Measurements from ENCODE around the gene ACER3.

Gene ACER3

DNA sequence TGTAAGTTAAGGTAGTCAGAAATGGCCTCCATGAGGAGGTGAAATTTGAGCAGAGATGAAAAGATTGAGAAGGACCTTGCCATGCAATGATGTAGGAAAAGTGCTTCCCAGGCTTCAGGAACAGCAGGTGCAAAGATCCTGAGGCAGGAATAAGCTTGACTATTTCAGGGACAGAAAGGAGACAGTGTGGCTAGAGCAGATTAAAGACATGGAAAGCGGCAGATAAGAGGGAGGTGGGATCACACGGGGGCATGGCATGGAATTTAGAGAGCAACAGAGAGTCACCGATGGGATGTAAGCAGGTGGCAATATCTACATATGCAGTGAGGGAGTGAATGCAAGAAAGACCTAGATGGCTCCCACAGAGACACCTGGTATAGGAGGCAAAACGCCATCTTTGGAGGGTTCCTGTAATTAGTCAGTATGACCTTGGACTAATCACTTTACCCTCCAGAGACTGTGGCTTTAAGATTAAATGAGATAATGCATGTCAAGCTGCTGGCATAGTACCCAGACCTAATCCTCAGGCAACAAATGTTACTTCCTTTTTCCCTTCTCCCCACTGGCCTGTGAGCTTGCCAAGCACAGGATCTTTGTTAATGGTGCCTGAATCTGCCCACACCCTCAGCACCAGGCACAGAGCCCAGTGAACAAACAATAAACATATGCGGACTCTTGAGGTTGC, 24.6 kb upstream of the ACER3 start:
- no peaks in the 10 kb centered on the region for H4K20me1 ChIP-seq
- TF ChIP-seq Cebpa-rat (IDR thresholded peaks at IDR 0.05), result no peak
- no peak overlapping the region for H3K4me2 ChIP-seq
- no peak overlapping the region for H3K9ac ChIP-seq
- no peaks in the 10 kb centered on the region for H3K4me1 ChIP-seq
- H3K4me3 ChIP-seq, result no peak overlapping the region
- no peaks in the 10 kb centered on the region for H3K27me3 ChIP-seq
- no peaks in the 10 kb centered on the region for H3K36me3 ChIP-seq
- no peaks in the 10 kb centered on the region for H3K9me3 ChIP-seq
- no peak overlapping the region for H3K27ac ChIP-seq

- no peak overlapping the region for H3K4me3 ChIP-seq
- no peaks in the 10 kb centered on the region for H3K4me1 ChIP-seq
- no peaks in the 10 kb centered on the region for H3K27me3 ChIP-seq
- no peak overlapping the region for H3K27ac ChIP-seq
- no peaks in the 10 kb centered on the region for H4K20me1 ChIP-seq
- no peak for TF ChIP-seq Cebpa-rat (IDR thresholded peaks at IDR 0.05)
- H3K9ac ChIP-seq, result no peak overlapping the region
- H3K36me3 ChIP-seq, result no peaks in the 10 kb centered on the region
- no peak overlapping the region for H3K4me2 ChIP-seq
- H3K9me3 ChIP-seq, result no peaks in the 10 kb centered on the region
Observed at GRCh38 chr11:76836613-76837291, 24.0 kb upstream of the ACER3 start.

DNA sequence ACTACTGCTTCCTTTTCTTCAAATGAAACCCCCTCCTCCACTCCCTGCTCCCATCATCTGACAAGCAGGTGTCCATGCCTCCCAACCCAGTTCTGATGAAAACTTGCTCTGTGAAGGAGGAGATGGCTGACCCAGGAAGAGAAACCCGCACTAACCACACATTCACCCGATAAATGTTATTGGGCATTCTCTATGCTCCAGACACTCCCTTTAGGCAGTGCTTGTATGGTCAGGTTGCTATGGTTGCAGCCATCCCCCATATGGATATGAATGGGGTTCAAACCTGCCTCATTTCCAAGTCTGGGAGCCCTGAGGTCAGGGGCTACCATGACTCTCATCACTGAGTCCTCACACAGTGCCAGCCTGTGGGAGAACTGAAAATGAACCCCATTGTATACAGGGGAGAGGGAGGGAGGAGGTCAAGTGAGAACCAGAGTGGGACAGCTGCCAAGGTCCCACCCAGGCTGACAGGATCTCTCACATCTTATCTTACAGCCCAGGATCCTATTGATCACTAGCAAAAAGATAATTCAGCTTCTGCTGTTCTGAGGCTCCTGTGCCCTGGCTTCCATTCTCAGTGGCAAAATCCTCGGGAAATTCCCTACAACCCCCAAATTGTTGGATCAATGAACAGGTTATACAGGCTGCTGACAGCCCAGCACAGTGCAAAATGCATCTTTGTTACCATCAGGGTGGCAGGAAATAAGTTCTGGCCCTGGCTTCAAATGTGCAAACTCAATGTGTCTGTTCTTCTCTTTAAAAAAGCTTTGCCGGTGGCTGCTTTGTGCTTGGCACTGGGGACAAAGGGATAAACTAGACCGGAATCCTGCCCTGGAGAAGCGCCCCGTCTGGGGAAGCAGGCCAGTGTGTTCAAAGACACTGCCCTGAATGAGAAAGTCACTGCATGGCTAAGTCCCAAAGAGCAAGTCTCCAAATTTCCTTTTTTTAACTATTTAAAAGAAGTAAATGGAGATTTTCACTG, 22.7 kb upstream of the ACER3 start:
- Histone ChIP-seq H3K4me2 (no peak overlapping the region), H4K20me1 (no peaks in the 10 kb centered on the region), H3K27ac (no peak overlapping the region), H3K9ac (no peak overlapping the region), H3K9me3 (no peaks in the 10 kb centered on the region), H3K4me1 (no peaks in the 10 kb centered on the region), H3K36me3 (no peaks in the 10 kb centered on the region), H3K27me3 (no peaks in the 10 kb centered on the region), H3K4me3 (no peak overlapping the region)
- TF ChIP-seq Cebpa-rat (IDR thresholded peaks at IDR 0.05), result no peak

- no peak for TF ChIP-seq Cebpa-rat (IDR thresholded peaks at IDR 0.05)
- H3K4me3 ChIP-seq, result no peak overlapping the region
- no peaks in the 10 kb centered on the region for H3K4me1 ChIP-seq
- H4K20me1 ChIP-seq, result no peaks in the 10 kb centered on the region
- H3K9ac ChIP-seq, result no peak overlapping the region
- H3K9me3 ChIP-seq, result no peaks in the 10 kb centered on the region
- no peaks in the 10 kb centered on the region for H3K27me3 ChIP-seq
- no peaks in the 10 kb centered on the region for H3K36me3 ChIP-seq
- H3K4me2 ChIP-seq, result no peak overlapping the region
- no peak overlapping the region for H3K27ac ChIP-seq
Observed at GRCh38 chr11:76838678-76839068, 22.0 kb upstream of the ACER3 start.

GRCh38 chr11:76839311-76839710, 21.4 kb upstream of the ACER3 start:
- no peak for TF ChIP-seq Cebpa-rat (IDR thresholded peaks at IDR 0.05)
- Histone ChIP-seq H3K27me3 (no peaks in the 10 kb centered on the region), H3K27ac (no peak overlapping the region), H3K9ac (no peak overlapping the region), H3K4me2 (no peak overlapping the region), H4K20me1 (no peaks in the 10 kb centered on the region), H3K9me3 (no peaks in the 10 kb centered on the region), H3K36me3 (no peaks in the 10 kb centered on the region), H3K4me3 (no peak overlapping the region), H3K4me1 (no peaks in the 10 kb centered on the region)

DNA sequence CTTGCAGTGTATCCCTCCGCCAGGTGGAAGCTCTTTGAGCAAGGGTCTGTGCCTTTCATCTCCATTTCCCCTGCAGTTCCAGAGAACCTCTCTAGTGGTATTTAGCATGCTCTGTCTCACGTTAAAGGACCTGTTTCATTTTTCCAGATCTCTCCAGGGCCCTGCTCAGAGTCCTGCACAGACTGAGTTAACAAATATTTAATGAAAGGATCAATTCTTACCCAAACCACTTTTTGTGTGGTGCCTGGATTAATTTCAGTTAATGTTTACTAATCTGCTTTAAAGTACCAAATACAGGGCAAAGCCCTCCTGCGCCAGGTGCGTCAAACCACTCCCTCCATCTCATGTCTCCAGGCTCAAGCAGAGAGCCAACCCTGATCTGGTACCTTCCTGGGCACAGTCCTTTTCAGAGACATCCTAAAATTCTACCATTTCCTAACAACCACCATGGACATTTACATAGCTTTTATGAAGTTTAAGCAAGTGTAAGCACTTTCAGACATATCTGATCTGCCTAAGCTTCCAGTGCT, 18.7 kb upstream of the ACER3 start:
- H3K9ac ChIP-seq, result no peak overlapping the region
- no peak for TF ChIP-seq Cebpa-rat (IDR thresholded peaks at IDR 0.05)
- H3K4me3 ChIP-seq, result no peak overlapping the region
- H3K9me3 ChIP-seq, result no peaks in the 10 kb centered on the region
- H3K27me3 ChIP-seq, result no peaks in the 10 kb centered on the region
- no peaks in the 10 kb centered on the region for H4K20me1 ChIP-seq
- H3K4me1 ChIP-seq, result no peaks in the 10 kb centered on the region
- no peak overlapping the region for H3K4me2 ChIP-seq
- H3K36me3 ChIP-seq, result no peaks in the 10 kb centered on the region
- H3K27ac ChIP-seq, result no peak overlapping the region

DNA sequence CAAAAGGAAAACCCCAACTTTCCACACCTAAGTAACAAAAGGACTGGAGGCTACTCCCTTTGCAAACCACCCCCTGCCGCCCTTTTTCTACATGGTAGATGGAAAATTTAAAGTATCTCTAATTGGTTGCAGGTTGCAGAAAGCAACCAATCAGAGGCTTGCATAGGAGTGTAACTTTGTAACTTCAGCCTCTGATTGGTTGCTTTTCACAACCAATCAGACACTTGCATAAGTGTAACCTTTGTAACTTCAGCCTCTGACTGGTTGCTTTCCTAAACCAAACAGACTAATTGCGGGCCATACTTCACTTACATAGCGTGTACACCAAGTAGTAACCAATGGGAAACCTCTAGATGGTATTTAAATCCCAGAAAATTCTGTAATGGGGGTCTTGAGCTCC, 16.8 kb upstream of the ACER3 start:
- no peak overlapping the region for H3K4me2 ChIP-seq
- no peaks in the 10 kb centered on the region for H3K9me3 ChIP-seq
- H3K4me3 ChIP-seq, result no peak overlapping the region
- no peaks in the 10 kb centered on the region for H3K36me3 ChIP-seq
- TF ChIP-seq Cebpa-rat (IDR thresholded peaks at IDR 0.05), result no peak
- no peaks in the 10 kb centered on the region for H3K27me3 ChIP-seq
- no peaks in the 10 kb centered on the region for H4K20me1 ChIP-seq
- H3K4me1 ChIP-seq, result no peaks in the 10 kb centered on the region
- no peak overlapping the region for H3K27ac ChIP-seq
- no peak overlapping the region for H3K9ac ChIP-seq

- no peaks in the 10 kb centered on the region for H3K4me1 ChIP-seq
- H3K9me3 ChIP-seq, result no peaks in the 10 kb centered on the region
- no peaks in the 10 kb centered on the region for H4K20me1 ChIP-seq
- H3K4me3 ChIP-seq, result no peak overlapping the region
- H3K9ac ChIP-seq, result no peak overlapping the region
- no peak overlapping the region for H3K4me2 ChIP-seq
- no peaks in the 10 kb centered on the region for H3K36me3 ChIP-seq
- H3K27ac ChIP-seq, result no peak overlapping the region
- H3K27me3 ChIP-seq, result no peaks in the 10 kb centered on the region
- TF ChIP-seq Cebpa-rat (IDR thresholded peaks at IDR 0.05), result no peak
Observed at GRCh38 chr11:76844511-76844910, 16.2 kb upstream of the ACER3 start.

DNA sequence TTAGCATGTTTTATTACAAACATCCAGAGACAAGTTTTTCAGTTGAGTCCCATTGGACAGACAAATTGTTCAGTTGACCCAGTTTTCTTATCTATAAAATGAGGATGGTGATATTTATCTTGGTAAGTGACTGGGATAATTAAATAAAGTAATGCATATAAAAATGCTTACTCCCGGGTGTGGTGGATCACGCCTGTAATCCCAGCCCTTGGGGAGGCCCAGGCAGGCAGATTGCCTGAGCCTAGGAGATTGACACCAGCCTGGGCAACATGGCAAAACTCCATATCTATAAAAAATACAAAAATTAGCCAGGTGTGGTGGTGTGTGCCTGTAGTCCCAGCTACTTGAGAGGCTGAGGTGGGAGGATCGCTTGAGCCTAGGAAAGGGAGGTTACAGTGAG, 15.6 kb upstream of the ACER3 start:
- H3K36me3 ChIP-seq, result no peaks in the 10 kb centered on the region
- no peaks in the 10 kb centered on the region for H3K9me3 ChIP-seq
- H3K27me3 ChIP-seq, result no peaks in the 10 kb centered on the region
- no peak for TF ChIP-seq Cebpa-rat (IDR thresholded peaks at IDR 0.05)
- no peak overlapping the region for H3K27ac ChIP-seq
- no peaks in the 10 kb centered on the region for H3K4me1 ChIP-seq
- no peak overlapping the region for H3K4me3 ChIP-seq
- no peak overlapping the region for H3K4me2 ChIP-seq
- no peaks in the 10 kb centered on the region for H4K20me1 ChIP-seq
- H3K9ac ChIP-seq, result no peak overlapping the region
